ENCODE data around the gene EPC2.

GRCh38 chr2:148745151-148745851 is 100.8 kb downstream of the EPC2 start:
- TF ChIP-seq POLR2A (IDR thresholded peaks at IDR 0.05; ENCODE audit: low read depth, low read length), result no peak
- TF ChIP-seq TAF1 (IDR thresholded peaks at IDR 0.05; ENCODE audit: low read depth, low read length), result no peak
- no peak for TF ChIP-seq POLR2AphosphoS5 (IDR thresholded peaks at IDR 0.05; ENCODE audit: low read depth, low read length)
- TF ChIP-seq POU2F2 (IDR thresholded peaks at IDR 0.05; ENCODE audit: low read depth, low read length), result no peak
- no peak for TF ChIP-seq SPI1 (IDR thresholded peaks at IDR 0.05; ENCODE audit: low read depth, low read length)
